ENCODE results near the gene SLU7. TPM values are rescaled to one million over a fixed set of nuclear protein-coding genes. Genes with fewer than 3 reads are reported as not detected.

The SLU7 gene
- polyA plus RNA-seq, 1 of the 3 experiments (the other 2 are of a cell fraction) = 22.3 TPM

DNA sequence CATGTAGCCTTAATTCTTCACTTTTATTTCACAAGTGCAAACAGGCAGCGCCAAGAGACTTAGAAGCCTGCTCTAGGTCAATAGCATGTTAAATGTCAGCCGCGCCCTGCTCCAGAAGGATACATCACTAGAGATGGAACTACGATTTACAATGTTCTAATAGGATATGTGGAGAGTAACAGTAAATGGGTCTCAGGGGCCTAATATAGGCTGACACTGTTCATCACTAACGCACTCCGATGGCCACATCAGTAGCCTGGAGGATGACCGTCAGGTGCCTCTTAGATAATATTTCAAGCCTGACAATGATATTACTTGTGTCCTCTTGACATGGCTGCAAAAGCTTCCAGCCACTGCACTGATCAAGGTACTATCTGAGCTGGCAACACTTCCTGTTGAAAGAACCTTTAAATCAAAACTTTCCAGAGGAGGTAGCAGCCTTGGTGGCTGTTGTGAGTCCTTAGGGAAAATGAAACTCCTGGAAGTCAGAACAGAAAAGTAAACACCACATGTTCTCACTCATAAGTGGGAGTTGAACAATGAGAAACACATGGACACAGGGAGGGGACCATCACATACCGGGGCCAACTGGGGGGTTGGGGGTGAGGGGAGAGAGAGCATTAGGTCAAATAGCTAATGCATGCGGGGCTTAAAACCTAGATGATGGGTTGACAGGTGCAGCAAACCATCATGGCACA is 37.7 kb upstream of the SLU7 start (continued):
- TF ChIP-seq, protein P1, sequence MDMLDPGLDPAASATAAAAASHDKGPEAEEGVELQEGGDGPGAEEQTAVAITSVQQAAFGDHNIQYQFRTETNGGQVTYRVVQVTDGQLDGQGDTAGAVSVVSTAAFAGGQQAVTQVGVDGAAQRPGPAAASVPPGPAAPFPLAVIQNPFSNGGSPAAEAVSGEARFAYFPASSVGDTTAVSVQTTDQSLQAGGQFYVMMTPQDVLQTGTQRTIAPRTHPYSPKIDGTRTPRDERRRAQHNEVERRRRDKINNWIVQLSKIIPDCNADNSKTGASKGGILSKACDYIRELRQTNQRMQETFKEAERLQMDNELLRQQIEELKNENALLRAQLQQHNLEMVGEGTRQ (IDR thresholded peaks at IDR 0.05; ENCODE audit: borderline replicate concordance, low read depth, low read length) = no peak
- TF ChIP-seq, protein P2, sequence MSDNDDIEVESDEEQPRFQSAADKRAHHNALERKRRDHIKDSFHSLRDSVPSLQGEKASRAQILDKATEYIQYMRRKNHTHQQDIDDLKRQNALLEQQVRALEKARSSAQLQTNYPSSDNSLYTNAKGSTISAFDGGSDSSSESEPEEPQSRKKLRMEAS (IDR thresholded peaks at IDR 0.05; ENCODE audit: low read depth) = no peak

DNA sequence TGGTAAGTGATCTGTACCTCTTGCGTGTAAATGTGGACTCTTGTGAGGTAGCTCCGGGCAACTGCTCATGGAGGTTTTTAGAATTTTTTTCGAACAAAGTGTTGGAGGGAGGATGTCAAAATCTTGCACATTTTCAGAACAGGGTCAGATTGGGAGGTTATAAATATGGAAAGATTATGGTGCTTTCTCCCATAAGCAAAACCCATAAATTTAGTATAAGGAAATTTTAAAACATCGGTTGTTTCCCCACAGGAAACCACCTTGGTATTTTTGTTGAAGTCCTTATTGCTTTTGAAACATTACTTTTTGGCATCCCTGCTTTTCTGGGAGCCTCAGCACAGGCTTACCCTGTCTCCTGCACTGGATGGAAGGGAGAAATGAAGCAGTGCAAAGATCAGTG is 36.7 kb upstream of the SLU7 start:
- Histone ChIP-seq H4K20me1 (ENCODE audit: insufficient read depth) (no peaks in the 10 kb centered on the region), H3K4me3 (ENCODE audit: low read depth in 2 of 2, low read length in 1 of 2) (no peak overlapping the region), H2AFZ (ENCODE audit: low read depth) (no peak overlapping the region), H3K79me2 (ENCODE audit: insufficient read depth) (no peaks in the 10 kb centered on the region), H3F3A (replicated peaks; ENCODE audit: insufficient read depth) (no peaks in the 10 kb centered on the region), H3K9me3 (no peaks in the 10 kb centered on the region), H3K4me1 (ENCODE audit: control insufficient read depth in 1 of 2, insufficient read depth in 2 of 2, low read depth in 1 of 2, low read length in 1 of 2) (no peaks in the 10 kb centered on the region), H3K36me3 (replicated peaks in 1 of 2; ENCODE audit: control insufficient read depth in 1 of 2, insufficient read depth in 2 of 2, low read length in 1 of 2) (no peaks in the 10 kb centered on the region), H3K27ac (ENCODE audit: low read depth in 2 of 2, low read length in 1 of 2) (no peak overlapping the region), H3K4me2 (no peak overlapping the region), H3K9me2 (no peaks in the 10 kb centered on the region), H3K27me3 (ENCODE audit: insufficient read depth) (no peaks in the 10 kb centered on the region), H3K9ac (no peak overlapping the region)
- ChIA-PET CTCF (interaction anchor here (3.8 kb wide), 1 partner anchor 17 kb away, joined by 23 read pairs; no protein-coding TSS in a partner anchor), POLR2A (no interaction called here)
- no peak for DNase-seq
- TF ChIP-seq CHD2 (IDR thresholded peaks at IDR 0.05; ENCODE audit: low read length, partially characterized antibody) (no peak), RCOR1 (IDR thresholded peaks at IDR 0.05; ENCODE audit: low read length) (no peak), EP300 (IDR thresholded peaks at IDR 0.05; ENCODE audit: borderline replicate concordance in 1 of 2, low read depth in 1 of 2, low read length in 1 of 2) (no peak), RAD21 (IDR thresholded peaks at IDR 0.05; ENCODE audit: low read length) (no peak), ELF1 (IDR thresholded peaks at IDR 0.05) (no peak), MXI1 (IDR thresholded peaks at IDR 0.05; ENCODE audit: low read depth, low read length) (no peak)
- TF ChIP-seq, protein P3, sequence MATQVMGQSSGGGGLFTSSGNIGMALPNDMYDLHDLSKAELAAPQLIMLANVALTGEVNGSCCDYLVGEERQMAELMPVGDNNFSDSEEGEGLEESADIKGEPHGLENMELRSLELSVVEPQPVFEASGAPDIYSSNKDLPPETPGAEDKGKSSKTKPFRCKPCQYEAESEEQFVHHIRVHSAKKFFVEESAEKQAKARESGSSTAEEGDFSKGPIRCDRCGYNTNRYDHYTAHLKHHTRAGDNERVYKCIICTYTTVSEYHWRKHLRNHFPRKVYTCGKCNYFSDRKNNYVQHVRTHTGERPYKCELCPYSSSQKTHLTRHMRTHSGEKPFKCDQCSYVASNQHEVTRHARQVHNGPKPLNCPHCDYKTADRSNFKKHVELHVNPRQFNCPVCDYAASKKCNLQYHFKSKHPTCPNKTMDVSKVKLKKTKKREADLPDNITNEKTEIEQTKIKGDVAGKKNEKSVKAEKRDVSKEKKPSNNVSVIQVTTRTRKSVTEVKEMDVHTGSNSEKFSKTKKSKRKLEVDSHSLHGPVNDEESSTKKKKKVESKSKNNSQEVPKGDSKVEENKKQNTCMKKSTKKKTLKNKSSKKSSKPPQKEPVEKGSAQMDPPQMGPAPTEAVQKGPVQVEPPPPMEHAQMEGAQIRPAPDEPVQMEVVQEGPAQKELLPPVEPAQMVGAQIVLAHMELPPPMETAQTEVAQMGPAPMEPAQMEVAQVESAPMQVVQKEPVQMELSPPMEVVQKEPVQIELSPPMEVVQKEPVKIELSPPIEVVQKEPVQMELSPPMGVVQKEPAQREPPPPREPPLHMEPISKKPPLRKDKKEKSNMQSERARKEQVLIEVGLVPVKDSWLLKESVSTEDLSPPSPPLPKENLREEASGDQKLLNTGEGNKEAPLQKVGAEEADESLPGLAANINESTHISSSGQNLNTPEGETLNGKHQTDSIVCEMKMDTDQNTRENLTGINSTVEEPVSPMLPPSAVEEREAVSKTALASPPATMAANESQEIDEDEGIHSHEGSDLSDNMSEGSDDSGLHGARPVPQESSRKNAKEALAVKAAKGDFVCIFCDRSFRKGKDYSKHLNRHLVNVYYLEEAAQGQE (IDR thresholded peaks at IDR 0.05; ENCODE audit: low read depth, low read length) = no peak
- TF ChIP-seq, protein P4, sequence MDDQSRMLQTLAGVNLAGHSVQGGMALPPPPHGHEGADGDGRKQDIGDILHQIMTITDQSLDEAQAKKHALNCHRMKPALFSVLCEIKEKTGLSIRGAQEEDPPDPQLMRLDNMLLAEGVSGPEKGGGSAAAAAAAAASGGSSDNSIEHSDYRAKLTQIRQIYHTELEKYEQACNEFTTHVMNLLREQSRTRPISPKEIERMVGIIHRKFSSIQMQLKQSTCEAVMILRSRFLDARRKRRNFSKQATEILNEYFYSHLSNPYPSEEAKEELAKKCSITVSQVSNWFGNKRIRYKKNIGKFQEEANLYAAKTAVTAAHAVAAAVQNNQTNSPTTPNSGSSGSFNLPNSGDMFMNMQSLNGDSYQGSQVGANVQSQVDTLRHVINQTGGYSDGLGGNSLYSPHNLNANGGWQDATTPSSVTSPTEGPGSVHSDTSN (IDR thresholded peaks at IDR 0.05) = no peak
- WGBS (ENCODE audit: low lambda C conversion rate) = 64% methylated on average over 4 of the region's 4 CpGs
